WTC11 (cell line): ENCODE measurements around the gene SUPT3H. TPM values are rescaled to one million over a fixed set of nuclear protein-coding genes. Genes with fewer than 3 reads are reported as not detected.
A peak's percentile ranks its signal among the peaks of the same experiment; 100 is the strongest.

ENCODE experiments used
- ATAC-seq: fragments of 200-7000 bp; cut with Tn5 transposase; 2 replicates; pipeline ENCODE4 v1.10.0; 2021; ENCODE audit warnings: mild to moderate bottlenecking, moderate library complexity
- CTCF ChIA-PET: fragments of 300-600 bp; sonication (Branson Sonifier 250); formaldehyde crosslinking; loops from one replicate; lab custom pipeline; 2021; ENCODE audit warnings: antibody characterized with exemption; lab: Charles Lee
- POLR2A ChIA-PET: fragments of 350-600 bp; sonication (Branson Sonifier 250); formaldehyde crosslinking; loops from one replicate; lab custom pipeline; 2021; ENCODE audit warnings: antibody characterized with exemption; lab: Charles Lee
- DNase-seq: peaks from one replicate; pipeline ENCODE4 v3.0.0; 2021; ENCODE audit warnings: low spot score
- H3K27ac Mint-ChIP-seq: 2 replicates; pipeline ENCODE4 v1.8.0; 2021; ENCODE audit warnings: mixed read lengths
- H3K27me3 Mint-ChIP-seq: 2 replicates; pipeline ENCODE4 v1.8.0; 2021; ENCODE audit warnings: low read depth, mild to moderate bottlenecking, moderate library complexity, mixed read lengths
- H3K36me3 Mint-ChIP-seq: 2 replicates; pipeline ENCODE4 v1.8.0; 2021; ENCODE audit warnings: mixed read lengths
- H3K4me1 Mint-ChIP-seq: 2 replicates; pipeline ENCODE4 v1.8.0; 2022; ENCODE audit warnings: mixed read lengths
- H3K4me3 Mint-ChIP-seq: 2 replicates; pipeline ENCODE4 v1.8.0; 2021; ENCODE audit warnings: mild to moderate bottlenecking, moderate library complexity, mixed read lengths
- H3K9me3 Mint-ChIP-seq: 2 replicates; pipeline ENCODE4 v1.8.0; 2021; ENCODE audit warnings: mixed read lengths
- ATF3 ChIP-seq: sonication (generic); formaldehyde crosslinking; conservative IDR thresholded peaks from 2 replicates; pipeline ENCODE4 v1.8.1; 2022; ENCODE audit warnings: mild to moderate bottlenecking, missing genetic modification reagents
- E2F4 ChIP-seq: sonication (generic); formaldehyde crosslinking; IDR thresholded peaks from 2 replicates; pipeline ENCODE4 v1.8.1; 2022; ENCODE audit warnings: low read depth, mild to moderate bottlenecking, moderate library complexity, missing genetic modification reagents, borderline replicate concordance
- FOXP4 ChIP-seq: sonication (generic); formaldehyde crosslinking; IDR thresholded peaks from 2 replicates; pipeline ENCODE4 v1.8.0; 2022; ENCODE audit warnings: mild to moderate bottlenecking, missing genetic modification reagents
- MAX ChIP-seq: sonication (generic); formaldehyde crosslinking; IDR thresholded peaks from 2 replicates; pipeline ENCODE4 v1.8.0; 2022; ENCODE audit warnings: mild to moderate bottlenecking, missing genetic modification reagents
- OVOL2 ChIP-seq: fragments of 250-450 bp; sonication (Bioruptor Pico); IDR thresholded peaks from 2 replicates; pipeline ENCODE4 v1.9.0; 2021; ENCODE audit warnings: mild to moderate bottlenecking, borderline replicate concordance
- PRDM15 ChIP-seq: sonication (generic); formaldehyde crosslinking; IDR thresholded peaks from 2 replicates; pipeline ENCODE4 v1.8.0; 2022; ENCODE audit warnings: missing genetic modification reagents
- RELA ChIP-seq: sonication (generic); formaldehyde crosslinking; IDR thresholded peaks from 2 replicates; pipeline ENCODE4 v1.8.1; 2022; ENCODE audit warnings: missing genetic modification reagents, mild to moderate bottlenecking, borderline replicate concordance
- RORB ChIP-seq: fragments of 250-450 bp; sonication (Bioruptor Pico); IDR thresholded peaks from 2 replicates; pipeline ENCODE4 v1.9.0; 2021; ENCODE audit warnings: mild to moderate bottlenecking
- SMAD3 ChIP-seq: sonication (generic); formaldehyde crosslinking; IDR thresholded peaks from 2 replicates; pipeline ENCODE4 v1.8.0; 2022; ENCODE audit warnings: missing genetic modification reagents, mild to moderate bottlenecking, borderline replicate concordance
- SMAD4 ChIP-seq: sonication (generic); formaldehyde crosslinking; IDR thresholded peaks from 2 replicates; pipeline ENCODE4 v1.8.0; 2022; ENCODE audit warnings: mild to moderate bottlenecking, missing genetic modification reagents
- SOX15 ChIP-seq: fragments of 250-450 bp; sonication (Bioruptor Pico); IDR thresholded peaks from 2 replicates; pipeline ENCODE4 v1.9.0; 2021; ENCODE audit warnings: mild to moderate bottlenecking
- ZNF232 ChIP-seq: sonication (generic); formaldehyde crosslinking; IDR thresholded peaks from 2 replicates; pipeline ENCODE4 v1.8.0; 2022; ENCODE audit warnings: mild to moderate bottlenecking, missing genetic modification reagents
- ZNF416 ChIP-seq: fragments of 250-450 bp; sonication (Bioruptor Pico); IDR thresholded peaks from 2 replicates; pipeline ENCODE4 v1.9.0; 2021; ENCODE audit warnings: mild to moderate bottlenecking, inconsistent platforms
- total RNA-seq: library from RNA; stranded (reverse); gene quantifications from 3 replicates; pipeline ENCODE4 v1.2.3, GENCODE V29; 2021
- TF ChIP-seq, protein P1 (sequence below): fragments of 250-450 bp; sonication (Bioruptor Pico); IDR thresholded peaks from 2 replicates; pipeline ENCODE4 v1.9.0; 2021; ENCODE audit warnings: mild to moderate bottlenecking
- TF ChIP-seq, protein P2 (sequence below): sonication (generic); formaldehyde crosslinking; IDR thresholded peaks from 2 replicates; pipeline ENCODE4 v1.8.1; 2023; ENCODE audit warnings: mild to moderate bottlenecking, missing genetic modification reagents
- TF ChIP-seq, protein P3 (sequence below): sonication (generic); formaldehyde crosslinking; IDR thresholded peaks from 2 replicates; pipeline ENCODE4 v1.8.1; 2022; ENCODE audit warnings: low read depth, missing genetic modification reagents, borderline replicate concordance
- TF ChIP-seq, protein P4 (sequence below): fragments of 250-450 bp; sonication (Bioruptor Pico); IDR thresholded peaks from 2 replicates; pipeline ENCODE4 v1.9.0; 2021; ENCODE audit warnings: moderate library complexity, mild to moderate bottlenecking, inconsistent platforms, borderline replicate concordance
- TF ChIP-seq, protein P5 (sequence below): sonication (generic); formaldehyde crosslinking; IDR thresholded peaks from 2 replicates; pipeline ENCODE4 v1.8.0; 2022; ENCODE audit warnings: mild to moderate bottlenecking, missing genetic modification reagents

SUPT3H gene
- total RNA-seq, 1 experiment from 2014 or later = 15.3 TPM

GRCh38 chr6:45419571-45420082, 41.9 kb upstream of the SUPT3H start:
- ATAC-seq (peak; percentile 51), DNase-seq (peak; percentile 74)
- H3K4me1 Mint-ChIP-seq = peaks cover 37% of the 10 kb centered on the region
- H3K9me3 Mint-ChIP-seq = no peaks in the 10 kb centered on the region
- H3K36me3 Mint-ChIP-seq = no peaks in the 10 kb centered on the region
- TF ChIP-seq ZNF232 (no peak), MAX (CRISPR knock-in tag) (peak; percentile 60), ZNF416 (CRISPR knock-in tag) (no peak), RORB (CRISPR knock-in tag) (no peak), PRDM15 (CRISPR knock-in tag) (no peak), ATF3 (no peak), FOXP4 (CRISPR knock-in tag) (0 out of 2 replicates have a peak, but pooled peaks have one; percentile 32), SMAD3 (no peak)
- TF ChIP-seq, protein P1, sequence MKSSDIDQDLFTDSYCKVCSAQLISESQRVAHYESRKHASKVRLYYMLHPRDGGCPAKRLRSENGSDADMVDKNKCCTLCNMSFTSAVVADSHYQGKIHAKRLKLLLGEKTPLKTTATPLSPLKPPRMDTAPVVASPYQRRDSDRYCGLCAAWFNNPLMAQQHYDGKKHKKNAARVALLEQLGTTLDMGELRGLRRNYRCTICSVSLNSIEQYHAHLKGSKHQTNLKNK (CRISPR knock-in tag) = no peak
- TF ChIP-seq, protein P2, sequence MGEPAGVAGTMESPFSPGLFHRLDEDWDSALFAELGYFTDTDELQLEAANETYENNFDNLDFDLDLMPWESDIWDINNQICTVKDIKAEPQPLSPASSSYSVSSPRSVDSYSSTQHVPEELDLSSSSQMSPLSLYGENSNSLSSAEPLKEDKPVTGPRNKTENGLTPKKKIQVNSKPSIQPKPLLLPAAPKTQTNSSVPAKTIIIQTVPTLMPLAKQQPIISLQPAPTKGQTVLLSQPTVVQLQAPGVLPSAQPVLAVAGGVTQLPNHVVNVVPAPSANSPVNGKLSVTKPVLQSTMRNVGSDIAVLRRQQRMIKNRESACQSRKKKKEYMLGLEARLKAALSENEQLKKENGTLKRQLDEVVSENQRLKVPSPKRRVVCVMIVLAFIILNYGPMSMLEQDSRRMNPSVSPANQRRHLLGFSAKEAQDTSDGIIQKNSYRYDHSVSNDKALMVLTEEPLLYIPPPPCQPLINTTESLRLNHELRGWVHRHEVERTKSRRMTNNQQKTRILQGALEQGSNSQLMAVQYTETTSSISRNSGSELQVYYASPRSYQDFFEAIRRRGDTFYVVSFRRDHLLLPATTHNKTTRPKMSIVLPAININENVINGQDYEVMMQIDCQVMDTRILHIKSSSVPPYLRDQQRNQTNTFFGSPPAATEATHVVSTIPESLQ (CRISPR knock-in tag) = no peak
- TF ChIP-seq, protein P3, sequence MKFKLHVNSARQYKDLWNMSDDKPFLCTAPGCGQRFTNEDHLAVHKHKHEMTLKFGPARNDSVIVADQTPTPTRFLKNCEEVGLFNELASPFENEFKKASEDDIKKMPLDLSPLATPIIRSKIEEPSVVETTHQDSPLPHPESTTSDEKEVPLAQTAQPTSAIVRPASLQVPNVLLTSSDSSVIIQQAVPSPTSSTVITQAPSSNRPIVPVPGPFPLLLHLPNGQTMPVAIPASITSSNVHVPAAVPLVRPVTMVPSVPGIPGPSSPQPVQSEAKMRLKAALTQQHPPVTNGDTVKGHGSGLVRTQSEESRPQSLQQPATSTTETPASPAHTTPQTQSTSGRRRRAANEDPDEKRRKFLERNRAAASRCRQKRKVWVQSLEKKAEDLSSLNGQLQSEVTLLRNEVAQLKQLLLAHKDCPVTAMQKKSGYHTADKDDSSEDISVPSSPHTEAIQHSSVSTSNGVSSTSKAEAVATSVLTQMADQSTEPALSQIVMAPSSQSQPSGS (CRISPR knock-in tag) = no peak
- TF ChIP-seq, protein P4, sequence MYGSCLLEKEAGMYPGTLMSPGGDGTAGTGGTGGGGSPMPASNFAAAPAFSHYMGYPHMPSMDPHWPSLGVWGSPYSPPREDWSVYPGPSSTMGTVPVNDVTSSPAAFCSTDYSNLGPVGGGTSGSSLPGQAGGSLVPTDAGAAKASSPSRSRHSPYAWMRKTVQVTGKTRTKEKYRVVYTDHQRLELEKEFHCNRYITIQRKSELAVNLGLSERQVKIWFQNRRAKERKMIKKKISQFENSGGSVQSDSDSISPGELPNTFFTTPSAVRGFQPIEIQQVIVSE = no peak
- peaks cover 89% of the 10 kb centered on the region for H3K27me3 Mint-ChIP-seq
- no peak overlapping the region for H3K27ac Mint-ChIP-seq
- ChIA-PET CTCF (interaction anchor here (0.6 to 1.6 kb wide), 6 partner anchors 41 to 944 kb away, joined by 3 to 8 read pairs (median 5); no protein-coding TSS in a partner anchor), POLR2A (no interaction called here)
- peak overlapping the region; percentile 92 for H3K4me3 Mint-ChIP-seq

GRCh38 chr6:45417436-45417835, 39.7 kb upstream of the SUPT3H start:
- no peak overlapping the region for H3K4me3 Mint-ChIP-seq
- H3K27me3 Mint-ChIP-seq = peaks cover 67% of the 10 kb centered on the region
- H3K36me3 Mint-ChIP-seq = no peaks in the 10 kb centered on the region
- H3K4me1 Mint-ChIP-seq = peaks cover 30% of the 10 kb centered on the region
- H3K27ac Mint-ChIP-seq = no peak overlapping the region
- CTCF ChIA-PET = no interaction called here
- H3K9me3 Mint-ChIP-seq = no peaks in the 10 kb centered on the region
- DNase-seq (no peak), ATAC-seq (no peak)
- POLR2A ChIA-PET = no interaction called here
- TF ChIP-seq, protein P5, sequence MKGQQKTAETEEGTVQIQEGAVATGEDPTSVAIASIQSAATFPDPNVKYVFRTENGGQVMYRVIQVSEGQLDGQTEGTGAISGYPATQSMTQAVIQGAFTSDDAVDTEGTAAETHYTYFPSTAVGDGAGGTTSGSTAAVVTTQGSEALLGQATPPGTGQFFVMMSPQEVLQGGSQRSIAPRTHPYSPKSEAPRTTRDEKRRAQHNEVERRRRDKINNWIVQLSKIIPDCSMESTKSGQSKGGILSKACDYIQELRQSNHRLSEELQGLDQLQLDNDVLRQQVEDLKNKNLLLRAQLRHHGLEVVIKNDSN (CRISPR knock-in tag) = no peak
- TF ChIP-seq RELA (CRISPR knock-in tag) = no peak
- no peak for TF ChIP-seq SMAD4 (CRISPR knock-in tag)
- TF ChIP-seq SOX15 (CRISPR knock-in tag) = no peak
- TF ChIP-seq OVOL2 (CRISPR knock-in tag) = no peak
- TF ChIP-seq E2F4 = no peak
- TF ChIP-seq MAX (CRISPR knock-in tag) = no peak
